Progenitor cell of endocrine pancreas (in vitro differentiated cells): ENCODE measurements around the gene KBTBD3. TPM values are rescaled to one million over a fixed set of nuclear protein-coding genes. Genes with fewer than 3 reads are reported as not detected.
A peak's percentile ranks its signal among the peaks of the same experiment; 100 is the strongest.

Experiments used
- DNase-seq: peaks from one replicate; pipeline ENCODE4 v3.0.0; 2021; ENCODE audit warnings: low spot score; ENCODE audit not compliant: unreplicated experiment
- H3K27ac Mint-ChIP-seq: 2 replicates; pipeline ENCODE4 v1.8.0; 2021; ENCODE audit warnings: mild to moderate bottlenecking, moderate library complexity, mixed read lengths
- H3K27me3 Mint-ChIP-seq: 2 replicates; pipeline ENCODE4 v1.8.0; 2021; ENCODE audit warnings: mixed read lengths
- H3K36me3 Mint-ChIP-seq: 2 replicates; pipeline ENCODE4 v1.8.0; 2022; ENCODE audit warnings: mixed read lengths; ENCODE audit not compliant: insufficient read depth
- H3K4me1 Mint-ChIP-seq: 2 replicates; pipeline ENCODE4 v1.8.0; 2021; ENCODE audit warnings: low read depth, mixed read lengths
- H3K4me3 Mint-ChIP-seq: 2 replicates; pipeline ENCODE4 v1.8.0; 2021; ENCODE audit warnings: low read depth, mild to moderate bottlenecking, moderate library complexity, mixed read lengths
- H3K9me3 Mint-ChIP-seq: 2 replicates; pipeline ENCODE4 v1.8.0; 2021; ENCODE audit warnings: low read depth, mixed read lengths
- CTCF ChIP-seq: fragments of 200-600 bp; sonication (generic); IDR thresholded peaks from one replicate; pipeline ENCODE4 v1.5.0; 2021; ENCODE audit warnings: antibody characterized with exemption, mild to moderate bottlenecking; ENCODE audit not compliant: unreplicated experiment
- total RNA-seq: library from RNA; stranded (reverse); gene quantifications from 2 replicates; pipeline ENCODE4 v1.2.1, GENCODE V29; 2021

The KBTBD3 gene
- total RNA-seq, 1 donor from 2014 or later: 5.0 TPM

DNA sequence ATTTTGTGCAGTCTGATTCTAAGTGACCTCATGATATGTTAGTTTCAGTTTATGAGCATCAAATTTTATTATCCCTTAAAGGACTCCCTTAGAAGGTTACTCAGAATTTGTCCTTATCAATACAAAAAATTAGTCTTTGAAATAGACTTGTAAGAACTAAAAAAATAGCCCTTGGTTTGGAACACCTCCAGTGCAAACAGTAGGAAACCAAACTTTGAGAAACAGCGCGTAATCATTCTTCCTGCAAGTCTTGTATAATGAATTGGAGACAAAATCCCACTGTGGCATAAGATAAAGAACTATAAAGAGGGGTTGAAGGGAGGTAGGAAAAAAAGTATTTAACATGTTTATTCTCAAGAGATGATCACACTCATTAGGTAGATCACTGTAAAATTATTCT is 44.3 kb downstream of the KBTBD3 start:
- no peaks in the 10 kb centered on the region for H3K27me3 Mint-ChIP-seq
- TF ChIP-seq CTCF: no peak

DNA sequence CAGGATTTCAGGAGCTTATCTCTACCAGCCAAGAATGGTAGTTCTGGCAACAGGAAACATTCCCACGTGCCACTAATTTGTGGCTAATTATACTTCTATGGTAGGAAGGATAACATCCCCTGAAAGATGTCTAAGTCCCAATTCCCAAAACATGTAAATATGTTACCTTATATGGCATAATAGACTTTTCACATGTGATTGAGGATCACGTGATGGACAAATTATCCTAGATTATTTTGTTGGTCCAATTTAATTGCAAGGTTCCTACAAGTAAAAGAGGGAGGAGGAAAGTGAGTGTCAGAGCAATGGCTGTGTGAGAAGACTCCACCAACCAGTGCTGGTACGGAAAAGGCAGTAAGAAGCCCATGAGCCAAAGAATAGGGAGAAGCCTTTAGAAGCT is 45.2 kb downstream of the KBTBD3 start:
- Mint-ChIP-seq H3K27ac (no peak overlapping the region), H3K36me3 (no peaks in the 10 kb centered on the region), H3K9me3 (peaks cover 12% of the 10 kb centered on the region), H3K4me3 (no peak overlapping the region), H3K27me3 (no peaks in the 10 kb centered on the region), H3K4me1 (peaks cover 14% of the 10 kb centered on the region)
- no peak for DNase-seq
- TF ChIP-seq CTCF: no peak

More for the DNA sequence above, 44.3 kb downstream of the KBTBD3 start:
- Mint-ChIP-seq H3K9me3 (peaks cover 6% of the 10 kb centered on the region), H3K36me3 (no peaks in the 10 kb centered on the region), H3K4me1 (peaks cover 14% of the 10 kb centered on the region), H3K4me3 (no peak overlapping the region), H3K27ac (no peak overlapping the region)
- DNase-seq: no peak

- Mint-ChIP-seq H3K36me3 (no peaks in the 10 kb centered on the region), H3K9me3 (peaks cover 12% of the 10 kb centered on the region), H3K4me3 (no peak overlapping the region), H3K27me3 (no peaks in the 10 kb centered on the region), H3K27ac (no peak overlapping the region), H3K4me1 (peaks cover 14% of the 10 kb centered on the region)
- DNase-seq: no peak
- no peak for TF ChIP-seq CTCF
Observed at GRCh38 chr11:106031202-106031810, 45.8 kb downstream of the KBTBD3 start.

DNA sequence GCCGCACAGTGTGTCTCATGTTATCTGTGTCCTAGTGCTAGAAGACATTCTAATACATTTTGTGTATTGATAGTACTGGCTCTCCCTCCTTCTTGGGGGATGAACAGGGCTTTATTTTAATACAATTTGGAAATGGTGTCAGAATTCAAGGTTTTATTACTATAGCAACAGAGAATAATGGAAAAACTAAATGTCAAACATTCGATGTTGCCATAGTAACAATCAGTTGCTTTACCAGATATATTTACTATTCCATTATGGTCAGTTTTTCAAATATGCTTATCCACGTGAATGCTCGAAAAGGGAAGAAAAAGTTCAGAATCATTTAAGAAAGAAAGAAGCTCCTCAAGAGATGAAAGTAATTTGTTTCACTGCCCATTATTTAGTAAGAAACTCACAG is 46.5 kb downstream of the KBTBD3 start:
- TF ChIP-seq CTCF: no peak
- Mint-ChIP-seq H3K27ac (peak overlapping the region; percentile 27), H3K4me3 (no peak overlapping the region), H3K36me3 (no peaks in the 10 kb centered on the region), H3K4me1 (peaks cover 14% of the 10 kb centered on the region), H3K9me3 (peaks cover 12% of the 10 kb centered on the region), H3K27me3 (no peaks in the 10 kb centered on the region)
- no peak for DNase-seq

GRCh38 chr11:106022795-106023275 is 54.3 kb downstream of the KBTBD3 start:
- no peaks in the 10 kb centered on the region for H3K27me3 Mint-ChIP-seq
- H3K27ac Mint-ChIP-seq: peak overlapping the region; percentile 96
- no peak for DNase-seq
- no peak for TF ChIP-seq CTCF
- H3K36me3 Mint-ChIP-seq: peaks cover 5% of the 10 kb centered on the region
- peak overlapping the region; percentile 93 for H3K4me3 Mint-ChIP-seq
- peaks cover 9% of the 10 kb centered on the region for H3K9me3 Mint-ChIP-seq
- H3K4me1 Mint-ChIP-seq: peaks cover 26% of the 10 kb centered on the region
